GM12875 (cell line): ENCODE data around the gene C12orf75.
"Not testable (repeated sequence)": the region's sequence is repeated elsewhere in the genome, so short reads cannot be mapped to it uniquely, and the experiment has no call there.

Source experiments
- H3K4me3 ChIP-seq: one replicate; pipeline ENCODE4 v1.5.1; 2011; ENCODE audit warnings: low read depth, low read length, control low read depth
- TF ChIP-seq, protein P1 (sequence below): IDR thresholded peaks from 2 replicates; pipeline ENCODE4 v1.5.1; 2011; ENCODE audit warnings: low read depth, mild to moderate bottlenecking, control low read depth, inconsistent platforms, low read length, moderate library complexity, borderline replicate concordance; ENCODE audit not compliant: insufficient read depth

Gene C12orf75

DNA sequence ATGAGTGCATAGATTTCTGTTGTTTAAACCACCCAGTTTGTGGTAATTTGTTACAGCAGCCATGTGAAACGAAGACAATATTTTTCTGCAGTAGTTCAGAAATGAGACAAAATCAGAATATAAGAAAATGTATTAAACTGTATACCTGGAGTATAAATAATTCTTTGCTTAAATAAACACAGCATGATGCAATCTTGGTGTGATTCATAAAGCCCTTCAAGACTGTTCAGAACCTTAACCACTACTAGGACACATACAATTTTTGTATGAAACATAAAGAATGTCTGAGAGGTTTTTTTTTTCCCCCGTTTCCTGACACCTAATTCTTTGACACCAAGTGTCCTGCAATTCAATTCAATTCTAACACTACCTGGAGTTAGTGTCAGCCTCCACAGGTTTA lies 10.5 kb downstream of the C12orf75 start:
- H3K4me3 ChIP-seq: no peak overlapping the region
- TF ChIP-seq, protein P1, sequence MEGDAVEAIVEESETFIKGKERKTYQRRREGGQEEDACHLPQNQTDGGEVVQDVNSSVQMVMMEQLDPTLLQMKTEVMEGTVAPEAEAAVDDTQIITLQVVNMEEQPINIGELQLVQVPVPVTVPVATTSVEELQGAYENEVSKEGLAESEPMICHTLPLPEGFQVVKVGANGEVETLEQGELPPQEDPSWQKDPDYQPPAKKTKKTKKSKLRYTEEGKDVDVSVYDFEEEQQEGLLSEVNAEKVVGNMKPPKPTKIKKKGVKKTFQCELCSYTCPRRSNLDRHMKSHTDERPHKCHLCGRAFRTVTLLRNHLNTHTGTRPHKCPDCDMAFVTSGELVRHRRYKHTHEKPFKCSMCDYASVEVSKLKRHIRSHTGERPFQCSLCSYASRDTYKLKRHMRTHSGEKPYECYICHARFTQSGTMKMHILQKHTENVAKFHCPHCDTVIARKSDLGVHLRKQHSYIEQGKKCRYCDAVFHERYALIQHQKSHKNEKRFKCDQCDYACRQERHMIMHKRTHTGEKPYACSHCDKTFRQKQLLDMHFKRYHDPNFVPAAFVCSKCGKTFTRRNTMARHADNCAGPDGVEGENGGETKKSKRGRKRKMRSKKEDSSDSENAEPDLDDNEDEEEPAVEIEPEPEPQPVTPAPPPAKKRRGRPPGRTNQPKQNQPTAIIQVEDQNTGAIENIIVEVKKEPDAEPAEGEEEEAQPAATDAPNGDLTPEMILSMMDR: no peak

DNA sequence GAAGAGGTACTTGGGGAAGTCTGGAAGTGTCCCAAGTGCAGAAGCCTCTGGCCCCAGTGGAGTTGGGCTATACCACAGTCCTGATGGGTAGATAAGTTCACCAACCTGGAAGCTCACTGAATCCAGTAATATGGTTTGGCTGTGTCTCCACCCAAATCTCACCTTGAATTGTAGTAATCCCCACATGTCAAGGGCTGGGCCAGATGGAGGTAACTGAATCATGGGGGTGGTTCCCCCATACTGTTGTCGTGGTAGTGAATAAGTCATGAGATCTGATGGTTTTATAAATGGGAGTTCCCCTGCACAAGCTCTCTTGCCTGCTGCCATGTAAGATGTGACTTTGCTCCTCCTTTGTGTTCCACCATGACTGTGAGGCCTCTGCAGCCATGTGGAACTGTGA lies 11.1 kb downstream of the C12orf75 start:
- H3K4me3 ChIP-seq: not testable (repeated sequence)

DNA sequence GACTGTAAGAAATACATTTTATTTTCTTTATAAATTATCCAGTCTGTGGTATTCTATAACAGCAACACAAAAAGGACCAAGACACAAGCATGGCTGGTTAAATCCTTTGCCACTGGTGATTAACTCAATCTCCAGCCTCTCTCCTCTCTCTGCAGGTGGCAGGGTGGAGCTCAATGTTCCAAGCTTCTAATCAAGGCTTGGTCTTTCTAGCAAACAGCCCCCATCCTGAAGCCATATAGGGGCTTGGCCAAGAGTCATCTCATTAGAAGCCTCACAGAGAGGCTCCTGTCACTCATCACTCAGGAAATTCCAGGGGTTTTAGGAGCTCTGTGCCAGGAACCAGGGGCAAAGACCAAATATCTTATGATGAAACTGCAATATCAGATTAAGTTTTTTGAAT lies 12.0 kb downstream of the C12orf75 start:
- H3K4me3 ChIP-seq: no peak overlapping the region
- TF ChIP-seq, protein P1: no peak

DNA sequence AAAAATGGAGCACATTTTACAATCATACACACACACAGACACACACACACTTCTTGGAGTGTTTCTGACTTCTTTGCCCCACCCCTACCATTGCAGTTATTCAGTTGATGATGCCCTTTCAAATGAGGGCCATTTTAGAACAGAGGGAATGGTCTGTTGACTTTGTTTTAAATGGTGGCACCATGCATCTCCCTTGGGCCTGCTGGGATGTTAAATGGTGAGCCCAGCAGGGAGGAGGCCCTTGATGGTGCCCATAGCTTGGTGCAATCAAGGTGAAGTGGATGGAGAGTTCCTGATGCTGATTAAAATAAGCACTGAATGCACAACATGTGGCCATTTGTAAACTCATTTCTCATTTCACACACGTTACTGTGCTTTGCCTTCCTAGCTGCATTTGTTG lies 13.3 kb downstream of the C12orf75 start:
- TF ChIP-seq, protein P1: no peak
- no peak overlapping the region for H3K4me3 ChIP-seq

DNA sequence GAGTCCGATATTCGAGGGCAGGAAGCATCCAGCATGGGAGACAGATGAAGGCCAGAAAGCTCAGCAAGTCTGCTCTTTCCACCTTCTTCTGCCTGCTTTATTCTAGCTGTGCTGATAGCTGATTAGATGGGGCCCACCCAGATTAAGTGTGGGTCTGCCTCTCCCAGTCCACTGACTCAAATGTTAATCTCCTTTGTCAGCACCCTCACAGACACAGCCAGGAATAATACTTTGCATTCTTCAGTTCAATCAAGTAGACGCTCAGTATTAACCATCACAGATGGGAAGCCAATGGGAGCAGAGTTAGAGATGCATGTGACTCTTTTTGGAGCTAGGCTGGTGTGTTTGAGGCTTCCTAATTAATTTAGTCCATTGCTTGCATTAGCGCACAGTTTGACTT lies 17.0 kb downstream of the C12orf75 start:
- H3K4me3 ChIP-seq: no peak overlapping the region
- TF ChIP-seq, protein P1: no peak

DNA sequence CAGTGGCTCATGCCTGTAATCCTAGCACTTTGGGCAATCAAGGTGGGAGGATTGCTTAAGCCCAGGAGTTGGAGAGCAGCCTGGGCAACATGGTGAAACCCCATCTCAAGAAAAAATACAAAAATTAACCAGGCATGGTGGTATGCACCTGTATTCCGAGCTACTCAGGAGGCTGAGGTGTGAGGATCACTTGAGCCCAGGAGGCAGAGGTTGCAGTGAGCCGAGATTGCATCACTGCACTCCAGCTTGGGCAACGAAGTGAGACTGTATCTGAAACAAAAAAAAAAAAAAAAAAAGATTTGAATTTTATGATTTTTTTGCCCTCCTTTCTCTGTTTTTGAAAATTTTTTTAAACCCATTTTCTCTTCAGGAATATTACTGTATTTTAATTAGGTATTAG lies 17.7 kb downstream of the C12orf75 start:
- H3K4me3 ChIP-seq: no peak overlapping the region
- TF ChIP-seq, protein P1: no peak

DNA sequence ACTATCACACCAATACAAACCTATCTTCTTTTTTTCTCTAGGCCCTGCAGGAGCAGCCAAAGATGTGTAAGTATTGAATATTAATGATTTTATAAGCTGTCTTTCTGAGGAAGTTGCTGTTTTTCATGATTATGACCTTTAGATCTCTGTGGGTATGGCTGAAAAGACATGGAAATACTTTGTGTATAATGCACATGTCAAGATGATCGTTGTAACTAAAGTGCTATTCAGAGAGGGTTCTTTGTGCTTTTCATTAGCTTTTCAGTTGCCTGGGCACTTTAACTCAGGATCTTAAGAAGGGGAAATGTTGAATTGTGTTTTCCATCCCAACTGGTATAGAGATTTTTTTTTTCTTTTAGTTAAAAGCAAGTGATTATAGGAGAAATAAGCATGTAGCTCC lies 18.1 kb downstream of the C12orf75 start:
- no peak overlapping the region for H3K4me3 ChIP-seq
- TF ChIP-seq, protein P1: no peak

DNA sequence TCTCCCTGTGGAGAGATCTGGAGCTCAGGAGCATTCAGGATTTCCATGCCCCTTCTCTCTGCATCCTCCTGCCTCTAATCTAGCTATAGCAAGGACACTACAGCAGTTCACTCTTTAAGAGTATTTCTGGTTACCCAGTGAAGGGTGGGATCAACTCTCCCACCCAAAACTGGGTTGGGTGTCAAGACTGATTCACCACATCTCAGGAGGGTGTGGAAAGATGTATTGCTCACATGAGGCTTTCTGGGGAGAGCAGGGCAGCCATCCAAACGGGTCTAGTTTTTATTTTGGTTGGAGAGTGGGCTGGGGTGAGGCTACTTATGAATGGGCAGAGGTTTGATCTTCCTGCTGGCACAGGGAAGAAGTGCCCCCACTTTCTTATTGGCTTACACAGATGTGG lies 18.6 kb downstream of the C12orf75 start:
- TF ChIP-seq, protein P1: no peak

More for the DNA sequence above, 18.6 kb downstream of the C12orf75 start:
- no peak overlapping the region for H3K4me3 ChIP-seq
